A549 (cell line): ENCODE results near the gene CPPED1. TPM values are rescaled to one million over a fixed set of nuclear protein-coding genes. Genes with fewer than 3 reads are reported as not detected.

Experiments
- ATAC-seq, 2 experiments: fragments of 200-7000 bp in 1 of 2; fragments of >200 bp in 1 of 2; cut with Nextera tagmentation in 1 of 2; cut with Tn5 transposase in 1 of 2; 3 replicates each; pipeline versions ENCODE4 v1.8.0 to v1.9.1; 2018 to 2020; ENCODE audit warnings: mild to moderate bottlenecking in 1 of 2, moderate library complexity in 1 of 2
- CTCF ChIA-PET: fragments of 300-600 bp; sonication (Branson Sonifier 250); formaldehyde crosslinking; extraction: SDS; loops from one replicate; lab custom pipeline; 2021; ENCODE audit warnings: antibody characterized with exemption, inconsistent platforms; lab: Yijun Ruan, JAX
- POLR2A ChIA-PET: fragments of 350-600 bp; formaldehyde crosslinking; extraction: SDS; loops from one replicate; lab custom pipeline; 2021; ENCODE audit warnings: antibody characterized with exemption, inconsistent platforms; lab: Yijun Ruan, JAX
- DNase-seq, 2 experiments: peaks; one replicate each; pipeline versions ENCODE4 v3.0.0 to v3.0.0-alpha.2; 2011 to 2016; ENCODE audit warnings: low read depth in 1 of 2, low spot score in 1 of 2
- FAIRE-seq: peaks from 2 replicates; lab custom pipeline; 2011; peaks lifted over from hg19 to GRCh38; lab: Jason Lieb, UNC
- H3K27ac ChIP-seq, 2 experiments: fragments of >200 bp; sonication (Bioruptor Twin); formaldehyde crosslinking; 3 replicates each; pipeline ENCODE4 v1.5.1; 2016 to 2017
- H3K4me1 ChIP-seq: fragments of >200 bp; sonication (Bioruptor Twin); formaldehyde crosslinking; 3 replicates; pipeline ENCODE4 v1.6.1; 2016
- H3K4me2 ChIP-seq: fragments of >200 bp; sonication (Bioruptor Twin); formaldehyde crosslinking; 3 replicates; pipeline ENCODE4 v1.6.1; 2016
- H3K4me3 ChIP-seq: fragments of >200 bp; sonication (Bioruptor Twin); formaldehyde crosslinking; 3 replicates; pipeline ENCODE4 v1.5.1; 2016
- H3K9me3 ChIP-seq: fragments of >200 bp; sonication (Bioruptor Twin); formaldehyde crosslinking; 3 replicates; pipeline ENCODE4 v1.6.1; 2016
- ATOH8 ChIP-seq: fragments of 250-450 bp; sonication (Bioruptor Pico); IDR thresholded peaks from 2 replicates; pipeline ENCODE4 v1.5.0; 2020; ENCODE audit warnings: low read depth, mild to moderate bottlenecking, moderate library complexity
- CBX8 ChIP-seq: fragments of 200-600 bp; sonication (generic); IDR thresholded peaks from 2 replicates; pipeline ENCODE4 v1.6.1; 2016
- CEBPB ChIP-seq, 2 experiments: fragments of >200 bp in 1 of 2; sonication (Bioruptor Twin) in 1 of 2; formaldehyde crosslinking in 1 of 2; IDR thresholded peaks; 2 replicates each; pipeline ENCODE4 v1.6.1; 2012 to 2016
- CHD4 ChIP-seq: fragments of 200-600 bp; sonication (generic); IDR thresholded peaks from 2 replicates; pipeline ENCODE4 v1.6.1; 2016; ENCODE audit warnings: antibody characterized with exemption, mild to moderate bottlenecking, borderline replicate concordance
- EHMT2 ChIP-seq: fragments of 200-600 bp; sonication (generic); IDR thresholded peaks from 2 replicates; pipeline ENCODE4 v1.6.1; 2016; ENCODE audit warnings: antibody characterized with exemption, low read depth, mild to moderate bottlenecking, moderate library complexity
- EP300 ChIP-seq, 2 experiments: fragments of >200 bp; sonication (Bioruptor Twin); formaldehyde crosslinking; IDR thresholded peaks; 2 replicates in 1 of 2; 3 replicates in 1 of 2; pipeline ENCODE4 v1.6.1; 2016 to 2017
- ESRRA ChIP-seq: fragments of 150-350 bp; IDR thresholded peaks from 2 replicates; pipeline ENCODE4 v1.6.1; 2014; ENCODE audit warnings: mild to moderate bottlenecking, low read length, borderline replicate concordance
- FOSB ChIP-seq: fragments of 250-450 bp; sonication (Bioruptor Pico); IDR thresholded peaks from 2 replicates; pipeline ENCODE4 v1.5.0; 2020; ENCODE audit warnings: mild to moderate bottlenecking, moderate library complexity
- FOXS1 ChIP-seq: fragments of 250-450 bp; sonication (Bioruptor Pico); IDR thresholded peaks from 2 replicates; pipeline ENCODE4 v1.5.0; 2020; ENCODE audit warnings: mild to moderate bottlenecking, moderate library complexity
- GATA3 ChIP-seq: IDR thresholded peaks from 2 replicates; pipeline ENCODE4 v1.6.1; 2012; ENCODE audit warnings: borderline replicate concordance
- HDAC2 ChIP-seq: fragments of 200-600 bp; sonication (generic); IDR thresholded peaks from 2 replicates; pipeline ENCODE4 v1.6.1; 2016
- HEYL ChIP-seq: fragments of 250-450 bp; sonication (Bioruptor Pico); IDR thresholded peaks from 2 replicates; pipeline ENCODE4 v1.8.0; 2021; ENCODE audit warnings: mild to moderate bottlenecking, moderate library complexity
- HOXA7 ChIP-seq: fragments of 250-450 bp; sonication (Bioruptor Pico); IDR thresholded peaks from 2 replicates; pipeline ENCODE4 v1.5.0; 2020; ENCODE audit warnings: mild to moderate bottlenecking, moderate library complexity
- JUNB ChIP-seq: fragments of >200 bp; sonication (Bioruptor Twin); formaldehyde crosslinking; IDR thresholded peaks from 2 replicates; pipeline ENCODE4 v1.6.1; 2016
- KDM1A ChIP-seq: fragments of 200-600 bp; sonication (generic); IDR thresholded peaks from 2 replicates; pipeline ENCODE4 v1.6.1; 2016; ENCODE audit warnings: low read depth, mild to moderate bottlenecking
- KDM5A ChIP-seq: fragments of 200-600 bp; sonication (generic); IDR thresholded peaks from 2 replicates; pipeline ENCODE4 v1.6.1; 2016; ENCODE audit warnings: antibody characterized with exemption, mild to moderate bottlenecking
- MAX ChIP-seq: IDR thresholded peaks from 2 replicates; pipeline ENCODE4 v1.6.1; 2012
- MAZ ChIP-seq: fragments of 150-350 bp; IDR thresholded peaks from 2 replicates; pipeline ENCODE4 v1.6.1; 2014; ENCODE audit warnings: antibody characterized with exemption, low read depth, low read length, borderline replicate concordance
- POLR2A ChIP-seq: IDR thresholded peaks from 2 replicates; pipeline ENCODE4 v1.6.1; 2012; ENCODE audit warnings: mild to moderate bottlenecking, low read length
- RAD21 ChIP-seq, 2 experiments: fragments of >200 bp in 1 of 2; sonication (Bioruptor Twin) in 1 of 2; formaldehyde crosslinking in 1 of 2; IDR thresholded peaks in 1 of 2; conservative IDR thresholded peaks in 1 of 2; 2 replicates in 1 of 2; 3 replicates in 1 of 2; pipeline ENCODE4 v1.6.1; 2012 to 2018; ENCODE audit warnings: inconsistent platforms in 1 of 2
- REST ChIP-seq: fragments of 200-600 bp; sonication (generic); IDR thresholded peaks from 2 replicates; pipeline ENCODE4 v1.6.1; 2016; ENCODE audit warnings: antibody characterized with exemption, mild to moderate bottlenecking, moderate library complexity
- SREBF2 ChIP-seq: fragments of 450-650 bp; IDR thresholded peaks from 2 replicates; pipeline ENCODE4 v1.6.1; 2014; ENCODE audit warnings: mild to moderate bottlenecking, moderate library complexity
- TP53 ChIP-seq: fragments of 250-450 bp; sonication (Bioruptor Pico); IDR thresholded peaks from 2 replicates; pipeline ENCODE4 v1.5.0; 2021; ENCODE audit warnings: mild to moderate bottlenecking, moderate library complexity
- USF2 ChIP-seq: fragments of 450-650 bp; IDR thresholded peaks from 2 replicates; pipeline ENCODE4 v1.6.1; 2014; ENCODE audit warnings: antibody characterized with exemption
- ZC3H11A ChIP-seq: fragments of 450-650 bp; IDR thresholded peaks from 2 replicates; pipeline ENCODE4 v1.6.1; 2014; ENCODE audit warnings: antibody characterized with exemption, mild to moderate bottlenecking
- ZFP36 ChIP-seq: fragments of 450-650 bp; IDR thresholded peaks from 2 replicates; pipeline ENCODE4 v1.6.1; 2014; ENCODE audit warnings: borderline replicate concordance; ENCODE audit not compliant: partially characterized antibody
- ZSCAN20 ChIP-seq: fragments of 250-450 bp; sonication (Bioruptor Pico); IDR thresholded peaks from 2 replicates; pipeline ENCODE4 v1.8.0; 2022; ENCODE audit warnings: mild to moderate bottlenecking, moderate library complexity
- WGBS: methylation state at CpG from one replicate; pipeline ENCODE4 v1.1.6; 2017; ENCODE audit errors: missing lambda C conversion rate; 5-methylcytosine and 5-hydroxymethylcytosine counted together
- polyA plus RNA-seq, 4 experiments: library from polyadenylated mRNA; depleted of rRNA in 3 of 4; stranded (reverse); fragments of >200 nt; fragmentation: RNase III in 1 of 4; extraction: RNeasy Plus Mini Kit Qiagen cat#74134 plus additional on column Dnase treatment in 1 of 4; gene quantifications; 2 replicates in 3 of 4; 3 replicates in 1 of 4; pipeline ENCODE4 v1.2.3, GENCODE V29; 2011 to 2017

The CPPED1 gene
- polyA plus RNA-seq, 2 of the 4 experiments (the other 2 are of a cell fraction): 16.1 to 30.5 TPM

- no peak for TF ChIP-seq ZSCAN20 (CRISPR knock-in tag)
- no peak for TF ChIP-seq GATA3
Measured at GRCh38 chr16:12625068-12625467, 178.6 kb downstream of the CPPED1 start (continued).

GRCh38 chr16:12620150-12620549 lies 183.5 kb downstream of the CPPED1 start:
- CTCF ChIA-PET: no interaction called here
- no peak overlapping the region for H3K4me3 ChIP-seq
- no peak overlapping the region for H3K4me2 ChIP-seq
- H3K9me3 ChIP-seq: no peaks in the 10 kb centered on the region
- WGBS: 74% methylated on average over 1 of the region's 1 CpG
- POLR2A ChIA-PET: interaction anchor here (0.7 kb wide), 1 partner anchor 52 kb away, joined by 6 read pairs; no protein-coding TSS in a partner anchor
- DNase-seq: no peak
- H3K27ac ChIP-seq: no peak overlapping the region
- H3K4me1 ChIP-seq: peaks cover 8% of the 10 kb centered on the region; the same call in 1 of the 3 replicates
- FAIRE-seq: no peak
- TF ChIP-seq KDM5A (no peak), EP300 (IDR thresholded peaks at IDR 0.05) (no peak), FOSB (CRISPR knock-in tag) (no peak), SREBF2 (no peak), ATOH8 (CRISPR knock-in tag) (no peak), CHD4 (no peak), USF2 (no peak), ZFP36 (no peak), HOXA7 (CRISPR knock-in tag) (no peak), TP53 (CRISPR knock-in tag) (no peak), JUNB (no peak), ZC3H11A (no peak), REST (no peak), MAZ (no peak), MAX (no peak), KDM1A (no peak), ESRRA (no peak), FOXS1 (CRISPR knock-in tag) (no peak)
- TF ChIP-seq, all 56 proteins: peak for 0
- no peak for ATAC-seq

- CTCF ChIA-PET: interaction anchor here (1.0 to 1.1 kb wide), 2 partner anchors 45 to 163 kb away, joined by 4 read pairs; no protein-coding TSS in a partner anchor
- DNase-seq (no peak), FAIRE-seq (no peak), ATAC-seq (no peak)
- no peak overlapping the region for H3K4me2 ChIP-seq
- H3K4me1 ChIP-seq: peaks cover 21% of the 10 kb centered on the region
- H3K27ac ChIP-seq: peak overlapping the region in 1 of 2 experiments; percentile 60; a peak in 3 of 6 replicates
- WGBS: 98% methylated on average over 3 of the region's 3 CpGs
- no peak overlapping the region for H3K4me3 ChIP-seq
- no peaks in the 10 kb centered on the region for H3K9me3 ChIP-seq
- POLR2A ChIA-PET: no interaction called here
- TF ChIP-seq EHMT2 (no peak), CEBPB (IDR thresholded peaks at IDR 0.05) (no peak), JUNB (no peak), HDAC2 (no peak), HEYL (CRISPR knock-in tag) (no peak), RAD21 (conservative IDR thresholded peaks at IDR 0.05 in 1 of 2, IDR thresholded peaks at IDR 0.05 in 1 of 2) (no peak), CBX8 (no peak), POLR2A (no peak)
Measured at GRCh38 chr16:12618515-12618914, 185.2 kb downstream of the CPPED1 start.
